ENCODE results near the gene SPATA7.

SPATA7 gene

GRCh38 chr14:88481794-88482193 lies 96.3 kb downstream of the SPATA7 start:
- no peak for DNase-seq

- no peak for DNase-seq
Measured at GRCh38 chr14:88482524-88482923, 97.1 kb downstream of the SPATA7 start.
